Fibroblast of lung (primary cell): ENCODE measurements around the gene OR6C70.

Experiments
- EZH2 ChIP-seq: IDR thresholded peaks from 2 replicates; pipeline ENCODE4 v1.5.1; 2012; ENCODE audit warnings: low read length, control low read depth, mild to moderate bottlenecking; ENCODE audit errors: missing control alignments
- TF ChIP-seq, protein P1 (sequence below), 2 donors: IDR thresholded peaks in 1 of 2; conservative IDR thresholded peaks in 1 of 2; 1 replicate in 1 of 2; 2 replicates in 1 of 2; pipeline ENCODE4 v1.5.1; 2011 to 2012; ENCODE audit warnings: low read length in 2 of 2, control low read depth in 1 of 2, inconsistent platforms in 1 of 2, low read depth in 1 of 2, mild to moderate bottlenecking in 1 of 2

DNA sequence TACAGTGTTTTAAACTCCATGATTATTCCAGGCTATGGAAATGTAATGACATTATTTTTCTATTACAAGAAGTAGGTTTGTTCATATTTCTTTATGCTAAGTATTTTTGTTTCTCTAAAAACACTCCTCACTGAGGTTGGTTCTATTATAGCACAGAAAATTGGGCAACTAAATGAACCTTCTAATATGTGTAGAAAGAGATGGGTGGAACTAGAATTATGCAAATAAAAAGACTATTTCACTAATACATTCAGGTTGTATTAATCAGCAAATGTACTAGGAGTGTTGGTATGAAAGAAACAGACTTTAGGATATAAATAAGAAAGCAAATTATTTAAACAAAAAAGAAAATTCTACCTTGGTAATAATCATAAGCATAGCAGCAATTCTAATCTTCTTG lies 21.1 kb downstream of the OR6C70 start:
- TF ChIP-seq, protein P1, sequence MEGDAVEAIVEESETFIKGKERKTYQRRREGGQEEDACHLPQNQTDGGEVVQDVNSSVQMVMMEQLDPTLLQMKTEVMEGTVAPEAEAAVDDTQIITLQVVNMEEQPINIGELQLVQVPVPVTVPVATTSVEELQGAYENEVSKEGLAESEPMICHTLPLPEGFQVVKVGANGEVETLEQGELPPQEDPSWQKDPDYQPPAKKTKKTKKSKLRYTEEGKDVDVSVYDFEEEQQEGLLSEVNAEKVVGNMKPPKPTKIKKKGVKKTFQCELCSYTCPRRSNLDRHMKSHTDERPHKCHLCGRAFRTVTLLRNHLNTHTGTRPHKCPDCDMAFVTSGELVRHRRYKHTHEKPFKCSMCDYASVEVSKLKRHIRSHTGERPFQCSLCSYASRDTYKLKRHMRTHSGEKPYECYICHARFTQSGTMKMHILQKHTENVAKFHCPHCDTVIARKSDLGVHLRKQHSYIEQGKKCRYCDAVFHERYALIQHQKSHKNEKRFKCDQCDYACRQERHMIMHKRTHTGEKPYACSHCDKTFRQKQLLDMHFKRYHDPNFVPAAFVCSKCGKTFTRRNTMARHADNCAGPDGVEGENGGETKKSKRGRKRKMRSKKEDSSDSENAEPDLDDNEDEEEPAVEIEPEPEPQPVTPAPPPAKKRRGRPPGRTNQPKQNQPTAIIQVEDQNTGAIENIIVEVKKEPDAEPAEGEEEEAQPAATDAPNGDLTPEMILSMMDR (conservative IDR thresholded peaks at IDR 0.05 in 1 of 2, IDR thresholded peaks at IDR 0.05 in 1 of 2; ENCODE audit: low read depth in 1 of 2, low read length in 2 of 2) = no peak
- TF ChIP-seq EZH2 = no peak
